GM21390 (cell line): Measurements from ENCODE around the gene STAG3.
"Not testable (repeated sequence)": the region's sequence is repeated elsewhere in the genome, so short reads cannot be mapped to it uniquely, and the experiment has no call there.

ENCODE experiments used
- ATAC-seq: cut with Tn5 transposase; IDR thresholded peaks from one replicate; pipeline ENCODE4 v1.9.1; 2021; ENCODE audit not compliant: unreplicated experiment

The STAG3 gene

DNA sequence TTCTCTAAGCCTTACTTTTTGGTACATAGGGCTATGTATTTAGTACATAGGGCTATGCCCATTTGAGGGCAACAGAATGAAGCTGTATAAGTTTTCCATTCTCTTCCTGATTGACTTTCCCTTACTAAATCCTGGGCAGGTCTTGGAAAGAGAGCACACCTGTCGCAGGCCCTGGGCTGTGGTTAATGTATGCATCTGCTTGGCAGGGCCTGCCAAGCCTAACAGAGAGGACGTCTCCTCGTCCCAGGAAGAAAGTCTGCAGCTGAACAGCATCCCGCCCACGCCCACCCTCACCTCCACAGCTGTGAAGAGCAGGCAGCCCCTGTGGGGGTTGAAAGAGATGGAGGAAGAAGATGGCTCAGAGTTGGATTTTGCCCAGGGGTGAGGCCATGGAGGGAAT lies 33.1 kb downstream of the STAG3 start:
- no peak for ATAC-seq

DNA sequence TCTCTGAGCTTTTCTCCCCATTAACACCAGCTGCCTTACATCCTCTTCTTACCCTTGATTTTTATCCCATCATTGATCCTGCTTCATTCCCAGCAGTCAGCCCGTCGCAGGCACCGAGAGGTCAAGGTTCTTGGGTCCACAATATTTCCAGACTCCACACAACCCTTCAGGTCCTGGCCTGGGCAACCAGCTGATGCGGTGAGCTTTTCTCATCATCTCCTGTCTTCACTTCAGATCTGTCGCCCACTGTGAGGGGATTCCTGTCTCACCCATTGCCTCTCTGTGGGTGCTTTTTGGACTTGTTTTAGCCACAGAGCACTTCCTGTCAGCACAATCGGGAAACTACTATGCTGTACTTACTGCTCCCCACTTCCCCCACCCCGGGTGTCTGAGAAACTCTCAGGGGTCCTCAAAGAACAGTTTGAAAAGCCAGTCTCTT lies 33.6 kb downstream of the STAG3 start:
- no peak for ATAC-seq

DNA sequence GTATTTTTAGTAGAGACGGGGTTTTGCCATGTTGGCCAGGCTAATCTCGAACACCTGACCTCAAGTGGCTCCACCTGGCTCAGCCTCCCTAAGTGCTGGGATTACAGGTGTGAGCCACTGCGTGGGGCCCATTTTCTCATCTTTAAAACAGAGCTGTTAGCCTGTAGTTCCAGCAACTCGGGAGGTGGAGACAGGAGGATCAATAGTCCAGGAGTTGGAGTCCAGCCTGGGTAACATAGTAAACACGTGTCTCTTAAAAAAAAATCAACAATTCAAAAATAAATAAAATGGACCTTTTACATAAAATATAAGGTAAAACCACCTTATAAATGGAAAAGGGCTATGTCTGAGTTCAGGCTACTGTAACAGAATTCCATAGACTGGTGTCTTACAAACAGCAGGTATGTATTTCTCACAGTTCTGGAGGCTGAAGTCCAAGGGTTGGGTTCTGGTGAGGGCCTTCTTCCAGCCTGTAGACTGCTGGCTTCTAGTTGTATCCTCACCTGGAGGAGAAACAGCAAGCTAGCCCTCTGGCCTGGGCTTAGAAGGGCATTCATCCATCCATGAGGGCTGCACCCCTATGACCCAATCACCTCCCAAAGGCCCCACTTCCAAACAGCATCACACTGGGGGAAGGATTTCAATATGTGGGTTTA lies 35.0 kb downstream of the STAG3 start:
- no peak for ATAC-seq

DNA sequence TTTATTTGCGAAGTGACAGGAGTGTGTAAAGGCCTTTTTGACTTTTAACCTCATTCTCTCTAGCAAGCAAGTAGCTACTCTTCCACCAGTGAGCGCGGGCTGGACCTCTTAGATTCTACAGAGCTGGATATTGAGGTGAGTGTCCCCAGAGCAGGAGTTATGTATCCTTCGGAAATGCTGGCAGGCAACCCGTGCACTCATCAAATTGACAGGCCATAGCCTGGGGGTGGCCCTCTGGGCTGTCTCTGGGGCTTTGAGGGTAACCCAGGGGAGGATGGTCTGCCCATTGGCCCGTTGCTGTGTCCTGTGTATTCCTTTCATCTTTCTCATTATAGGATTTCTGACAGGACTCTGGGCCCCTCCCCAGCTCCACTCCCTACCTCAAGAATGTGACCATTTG lies 36.0 kb downstream of the STAG3 start:
- ATAC-seq, result no peak

DNA sequence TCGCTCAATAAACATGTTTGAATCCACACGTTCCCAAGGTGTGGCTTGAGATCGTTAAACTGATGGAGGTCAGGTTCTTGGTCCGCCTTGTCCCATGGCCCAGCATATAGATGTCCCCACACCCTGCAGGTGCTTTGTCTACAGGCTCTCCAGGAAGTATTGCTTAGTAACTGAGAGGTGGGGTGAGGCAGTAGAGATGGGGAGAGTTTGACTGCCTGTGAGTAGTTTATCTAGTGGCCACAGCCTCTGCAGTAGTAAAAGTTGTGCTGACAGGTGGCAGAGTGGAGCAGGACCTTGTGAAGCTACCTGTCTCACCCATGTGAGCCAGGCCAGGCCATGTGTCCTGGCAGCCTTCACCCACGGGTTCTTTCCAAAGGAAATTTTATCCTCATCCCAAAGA lies 36.6 kb downstream of the STAG3 start:
- not testable (repeated sequence) for ATAC-seq

DNA sequence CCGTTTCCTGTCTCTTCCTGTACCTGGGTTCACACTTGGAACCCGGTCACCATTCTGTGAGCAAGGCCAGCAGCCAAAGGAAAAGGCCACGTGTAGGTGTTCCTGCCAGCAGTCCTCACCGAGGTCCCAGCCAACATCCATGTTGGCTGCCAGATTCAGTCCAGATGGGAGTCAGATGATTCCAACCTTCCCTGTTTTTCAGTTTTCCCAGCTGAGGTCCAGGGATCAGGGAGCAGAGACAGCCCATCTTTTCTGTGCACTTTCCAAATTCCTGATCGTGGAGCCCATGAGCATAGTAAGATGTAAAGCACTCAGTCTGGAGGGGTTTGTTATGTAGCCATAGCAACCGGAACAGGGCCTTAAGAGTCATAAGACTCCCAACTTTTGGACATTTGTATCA lies 38.2 kb downstream of the STAG3 start:
- ATAC-seq, result no peak

DNA sequence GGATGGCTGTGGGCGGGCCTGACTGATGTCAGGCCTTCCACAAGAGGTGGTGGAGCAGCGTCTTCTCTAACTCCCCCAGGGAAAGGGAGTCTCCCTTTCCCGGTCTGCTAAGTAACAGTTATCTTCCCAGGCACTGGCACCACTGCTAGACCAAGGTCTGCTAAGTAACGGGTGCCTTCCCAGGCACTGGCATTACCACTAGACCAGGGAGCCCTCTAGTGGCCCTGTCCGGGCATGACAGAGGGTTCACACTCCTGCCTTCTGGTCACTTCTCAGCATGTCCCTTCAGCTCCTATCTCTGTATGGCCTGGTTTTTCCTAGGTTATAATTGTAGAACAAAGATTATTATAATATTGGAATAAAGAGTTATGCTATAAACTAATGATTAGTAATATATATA lies 40.2 kb downstream of the STAG3 start:
- peak; percentile 7 for ATAC-seq

DNA sequence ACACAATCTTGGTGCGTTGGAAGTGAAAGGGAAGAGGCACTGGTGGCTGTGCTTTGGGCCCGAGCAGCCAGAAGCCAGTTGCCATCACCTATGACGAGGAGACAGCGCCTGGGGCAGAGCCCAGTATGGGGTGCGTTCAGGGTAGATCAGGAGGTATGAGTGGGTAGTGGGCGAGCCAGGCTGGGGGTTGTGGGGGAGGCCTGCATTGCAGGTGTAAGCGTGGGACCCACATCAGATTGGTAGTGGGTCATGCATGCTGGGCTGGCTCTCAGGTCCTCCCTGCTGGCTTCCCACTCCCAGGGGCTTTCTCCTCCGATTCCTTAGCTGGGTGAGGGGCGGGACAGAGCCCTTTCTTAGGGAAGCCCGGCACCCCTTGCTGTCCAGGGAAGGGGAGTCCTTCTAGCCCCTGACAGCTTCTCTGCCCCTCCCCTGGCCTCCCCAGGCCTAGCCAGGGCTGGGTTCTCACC lies 41.6 kb downstream of the STAG3 start:
- ATAC-seq, result no peak

DNA sequence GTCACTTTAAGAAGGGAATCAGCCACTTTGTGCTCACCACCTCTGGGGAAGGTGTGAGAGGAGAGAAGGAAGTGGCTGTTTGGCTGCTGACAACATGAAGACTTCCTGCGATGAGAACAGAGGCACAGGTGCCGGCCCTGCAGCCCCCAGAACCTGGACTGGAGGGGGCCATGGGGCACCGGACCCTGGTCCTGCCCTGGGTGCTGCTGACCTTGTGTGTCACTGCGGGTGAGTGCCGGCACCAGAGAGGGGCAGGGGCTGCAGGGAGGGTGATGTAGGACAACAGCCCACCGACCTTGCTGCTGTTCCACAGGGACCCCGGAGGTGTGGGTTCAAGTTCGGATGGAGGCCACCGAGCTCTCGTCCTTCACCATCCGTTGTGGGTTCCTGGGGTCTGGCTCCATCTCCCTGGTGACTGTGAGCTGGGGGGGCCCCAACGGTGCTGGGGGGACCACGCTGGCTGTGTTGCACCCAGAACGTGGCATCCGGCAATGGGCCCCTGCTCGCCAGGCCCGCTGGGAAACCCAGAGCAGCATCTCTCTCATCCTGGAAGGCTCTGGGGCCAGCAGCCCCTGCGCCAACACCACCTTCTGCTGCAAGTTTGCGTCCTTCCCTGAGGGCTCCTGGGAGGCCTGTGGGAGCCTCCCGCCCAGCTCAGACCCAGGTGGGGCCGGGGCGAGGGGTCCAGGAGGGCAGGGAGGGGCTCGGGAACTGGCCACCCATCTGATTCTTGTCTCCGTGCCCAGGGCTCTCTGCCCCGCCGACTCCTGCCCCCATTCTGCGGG lies 42.3 kb downstream of the STAG3 start, which contains the start of gene PVRIG:
Gene PVRIG (plus strand): TSS at position 149 of the 785 bp plus-strand sequence. CDS start 22 bp downstream, at position 171.
- ATAC-seq, result not testable (repeated sequence)

DNA sequence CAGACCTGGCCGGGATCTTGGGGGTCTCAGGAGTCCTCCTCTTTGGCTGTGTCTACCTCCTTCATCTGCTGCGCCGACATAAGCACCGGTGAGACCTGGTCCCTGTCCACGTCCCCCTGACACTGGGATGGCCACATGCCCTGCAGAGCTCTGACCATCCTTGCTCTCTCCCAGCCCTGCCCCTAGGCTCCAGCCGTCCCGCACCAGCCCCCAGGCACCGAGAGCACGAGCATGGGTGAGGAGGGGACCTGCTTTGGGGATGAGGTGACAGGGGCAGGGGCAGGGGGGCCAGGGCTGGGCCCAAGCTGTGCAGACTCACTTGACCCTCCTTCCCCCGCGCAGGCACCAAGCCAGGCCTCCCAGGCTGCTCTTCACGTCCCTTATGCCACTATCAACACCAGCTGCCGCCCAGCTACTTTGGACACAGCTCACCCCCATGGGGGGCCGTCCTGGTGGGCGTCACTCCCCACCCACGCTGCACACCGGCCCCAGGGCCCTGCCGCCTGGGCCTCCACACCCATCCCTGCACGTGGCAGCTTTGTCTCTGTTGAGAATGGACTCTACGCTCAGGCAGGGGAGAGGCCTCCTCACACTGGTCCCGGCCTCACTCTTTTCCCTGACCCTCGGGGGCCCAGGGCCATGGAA lies 43.0 kb downstream of the STAG3 start:
- ATAC-seq, result peak; percentile 15

DNA sequence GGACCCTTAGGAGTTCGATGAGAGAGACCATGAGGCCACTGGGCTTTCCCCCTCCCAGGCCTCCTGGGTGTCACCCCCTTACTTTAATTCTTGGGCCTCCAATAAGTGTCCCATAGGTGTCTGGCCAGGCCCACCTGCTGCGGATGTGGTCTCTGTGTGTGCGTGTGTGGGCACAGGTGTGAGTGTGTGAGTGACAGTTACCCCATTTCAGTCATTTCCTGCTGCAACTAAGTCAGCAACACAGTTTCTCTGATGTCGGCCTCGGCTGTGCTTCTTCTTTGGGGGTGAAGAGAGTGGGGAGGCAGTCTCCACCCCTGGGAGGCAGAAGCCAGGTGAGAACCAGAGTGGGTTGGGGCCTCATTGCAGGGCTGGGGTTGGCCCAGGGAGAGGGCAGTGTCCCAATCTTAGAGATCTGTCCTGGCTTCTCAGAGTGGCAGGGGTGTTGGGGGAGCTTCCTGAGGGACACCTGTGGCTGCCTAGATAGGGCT lies 43.6 kb downstream of the STAG3 start:
- ATAC-seq, result peak; percentile 52

DNA sequence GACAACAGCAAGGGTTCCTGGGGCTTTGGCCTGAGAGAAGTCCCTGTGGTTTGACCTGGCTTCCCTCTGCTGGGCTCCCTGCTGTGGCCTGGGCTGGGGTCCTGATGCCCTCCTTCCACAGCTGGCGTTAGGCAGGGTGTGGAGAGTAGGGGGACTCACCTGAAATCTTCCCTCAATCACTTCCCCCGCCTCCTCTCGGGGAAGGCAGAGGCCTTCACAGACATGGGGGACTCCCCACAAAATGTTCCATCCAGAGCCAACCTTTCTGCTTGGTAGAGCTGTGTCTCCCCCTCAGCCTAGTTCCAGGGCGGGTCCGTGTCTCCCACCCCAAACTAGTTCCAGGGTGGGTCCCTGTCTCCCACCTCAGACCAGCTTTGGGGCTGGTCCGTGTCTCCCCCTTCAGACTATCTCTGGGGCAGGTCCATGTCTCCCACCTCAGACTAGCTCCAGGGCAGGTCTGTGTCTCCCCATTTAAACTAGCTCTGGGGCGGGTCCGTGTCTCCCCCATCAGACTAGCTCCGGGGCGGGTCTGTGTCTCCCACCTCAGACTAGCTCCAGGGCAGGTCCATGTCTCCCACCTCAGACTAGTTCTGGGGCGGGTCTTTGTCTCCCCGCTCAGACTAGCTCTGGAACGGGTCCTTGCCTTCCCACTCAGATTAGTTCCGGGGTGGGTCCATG lies 44.2 kb downstream of the STAG3 start:
- ATAC-seq, result no peak

DNA sequence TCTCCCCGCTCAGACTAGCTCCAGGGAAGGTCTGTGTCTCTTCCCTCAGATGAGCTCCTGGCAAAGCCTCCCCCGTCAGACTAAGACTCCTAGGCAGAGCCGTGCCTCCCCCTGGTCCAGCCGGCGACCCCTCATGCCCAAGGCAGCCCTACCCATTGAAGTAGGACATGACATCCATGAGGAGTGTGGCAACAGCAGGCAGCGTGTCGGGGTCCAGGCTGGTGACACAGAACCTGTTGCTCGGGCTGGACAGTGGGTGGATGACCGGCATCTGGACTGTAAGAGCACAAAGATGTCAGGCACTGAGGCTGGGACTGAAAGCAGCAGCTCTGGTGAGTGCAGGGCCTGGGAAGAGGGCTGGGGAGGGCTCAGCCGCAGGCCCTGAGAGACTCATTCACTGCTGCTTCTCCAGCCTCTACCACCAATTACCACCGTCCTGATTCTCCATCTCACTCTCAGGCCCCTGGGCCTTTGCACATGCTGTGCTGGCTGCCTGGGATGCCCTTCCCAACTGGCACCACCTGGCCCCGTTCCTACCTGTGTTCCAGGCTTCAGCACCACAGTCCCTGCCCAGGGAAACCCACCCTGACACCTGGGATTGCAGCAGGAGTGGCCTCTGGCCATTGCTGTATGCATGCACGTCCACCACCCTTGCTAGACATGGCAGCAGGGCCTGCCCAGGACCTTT lies 44.9 kb downstream of the STAG3 start:
- no peak for ATAC-seq

DNA sequence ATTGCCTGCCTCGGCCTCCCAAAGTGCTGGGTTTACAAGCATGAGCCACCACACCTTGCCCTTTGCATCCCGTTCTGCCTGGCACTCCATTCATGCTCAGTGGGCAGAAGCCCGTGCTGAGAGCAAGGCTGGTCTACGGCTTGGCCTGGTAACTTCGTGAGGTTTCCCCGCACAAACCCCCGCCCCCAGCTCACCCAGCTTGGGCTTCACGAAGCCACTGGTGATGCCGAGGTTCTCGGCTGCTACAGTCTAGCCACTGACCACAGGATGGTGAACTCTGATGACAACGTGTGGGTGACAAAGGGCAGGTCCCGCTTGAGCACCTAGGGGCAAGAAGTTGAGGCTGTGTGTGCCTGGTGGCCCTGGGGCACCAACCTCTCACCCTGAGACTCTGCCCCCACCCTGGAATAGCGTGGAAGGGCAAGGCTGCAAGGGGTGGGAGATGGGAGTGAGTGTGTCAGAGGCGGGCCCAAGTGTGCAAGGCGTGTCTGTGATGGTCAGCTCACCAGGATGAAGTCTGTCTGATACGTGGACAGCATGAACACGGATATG lies 45.7 kb downstream of the STAG3 start:
- ATAC-seq, result not testable (repeated sequence)

DNA sequence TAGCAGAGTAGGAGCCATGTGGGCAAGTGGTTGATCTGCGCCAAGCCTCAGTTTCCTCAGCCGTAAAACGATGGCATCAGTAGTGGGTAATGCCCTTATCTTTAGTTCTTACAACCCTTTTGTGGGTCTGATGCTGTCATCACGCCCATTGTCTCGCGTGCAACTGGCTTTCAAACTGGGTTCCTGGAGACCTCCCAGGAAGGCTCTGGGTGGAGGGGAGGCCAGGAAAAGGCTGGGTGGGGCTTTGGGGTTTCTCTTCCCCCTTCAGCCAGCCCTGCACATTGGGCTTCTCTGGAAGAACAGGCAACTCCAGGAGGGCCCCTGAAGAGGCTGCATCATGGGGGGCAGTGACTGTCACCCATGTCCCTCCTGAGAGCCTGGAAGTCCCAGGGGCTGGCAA lies 47.2 kb downstream of the STAG3 start:
- not testable (repeated sequence) for ATAC-seq

DNA sequence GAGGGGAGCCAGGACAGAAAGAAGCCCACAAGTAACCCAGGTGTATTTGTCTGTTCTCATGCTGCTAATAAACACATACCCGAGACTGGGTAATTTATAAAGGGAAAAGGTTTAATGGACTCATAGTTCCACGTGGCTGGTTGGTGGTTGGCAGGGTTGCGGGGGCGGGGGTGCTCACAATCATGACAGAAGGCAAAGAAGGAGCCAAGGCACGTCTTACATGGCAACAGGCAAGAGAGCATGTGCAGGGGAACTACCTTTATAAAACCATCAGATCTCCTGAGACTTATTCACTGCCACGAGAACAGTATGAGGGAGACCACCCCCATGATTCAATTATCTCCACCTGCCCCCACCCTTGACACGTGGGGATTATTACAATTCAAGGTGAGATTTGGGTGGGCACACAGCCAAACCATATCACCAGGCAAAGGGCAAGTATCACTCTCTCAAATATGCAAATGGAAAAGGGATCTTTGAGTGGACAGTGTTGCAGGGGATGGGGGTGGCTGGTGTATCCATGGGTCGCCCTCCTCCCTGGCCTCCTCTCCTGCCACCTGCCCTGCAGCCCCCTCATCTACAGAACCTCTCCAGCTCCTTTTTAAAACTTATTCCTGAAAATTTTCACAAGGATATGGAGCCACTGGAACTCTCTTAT lies 57.1 kb downstream of the STAG3 start:
- not testable (repeated sequence) for ATAC-seq

DNA sequence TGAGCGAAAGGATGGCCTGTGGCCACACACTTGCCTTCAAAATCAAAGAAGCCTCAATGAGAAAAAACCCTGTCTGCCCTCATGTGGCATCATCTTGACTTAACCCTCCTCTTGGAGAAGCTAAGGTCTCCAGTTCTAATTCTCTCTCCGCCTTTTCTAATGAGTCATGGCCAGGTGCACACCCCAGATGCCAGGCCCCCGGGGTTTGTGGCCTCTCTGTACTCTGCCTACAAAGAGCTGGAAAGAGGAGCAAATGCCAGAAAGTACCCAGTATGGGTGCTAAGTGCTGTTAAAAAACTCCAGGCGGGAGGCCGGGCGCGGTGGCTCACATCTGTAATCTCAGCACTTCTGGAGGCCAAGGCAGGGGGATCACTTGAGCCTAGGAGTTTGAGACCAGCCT lies 62.3 kb downstream of the STAG3 start:
- not testable (repeated sequence) for ATAC-seq

DNA sequence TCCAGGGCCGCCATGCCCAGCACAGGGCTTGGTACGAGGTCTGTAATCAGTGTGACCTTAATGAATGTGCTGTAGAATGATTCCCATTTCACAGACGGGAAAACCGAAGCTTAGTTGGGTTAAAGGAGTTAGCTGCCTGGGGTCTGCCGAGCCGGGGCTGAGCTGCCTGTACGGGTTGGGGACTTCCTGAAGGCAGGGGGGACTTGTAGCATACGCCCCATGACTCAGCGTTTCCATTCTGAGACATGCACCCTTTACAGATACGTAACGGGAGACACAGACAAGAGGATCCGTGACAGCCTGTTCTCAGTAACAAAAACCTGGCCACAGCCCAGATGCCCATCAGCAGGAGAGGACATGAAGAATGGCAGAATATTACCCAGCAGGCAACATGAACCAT lies 65.7 kb downstream of the STAG3 start:
- peak; percentile 55 for ATAC-seq

DNA sequence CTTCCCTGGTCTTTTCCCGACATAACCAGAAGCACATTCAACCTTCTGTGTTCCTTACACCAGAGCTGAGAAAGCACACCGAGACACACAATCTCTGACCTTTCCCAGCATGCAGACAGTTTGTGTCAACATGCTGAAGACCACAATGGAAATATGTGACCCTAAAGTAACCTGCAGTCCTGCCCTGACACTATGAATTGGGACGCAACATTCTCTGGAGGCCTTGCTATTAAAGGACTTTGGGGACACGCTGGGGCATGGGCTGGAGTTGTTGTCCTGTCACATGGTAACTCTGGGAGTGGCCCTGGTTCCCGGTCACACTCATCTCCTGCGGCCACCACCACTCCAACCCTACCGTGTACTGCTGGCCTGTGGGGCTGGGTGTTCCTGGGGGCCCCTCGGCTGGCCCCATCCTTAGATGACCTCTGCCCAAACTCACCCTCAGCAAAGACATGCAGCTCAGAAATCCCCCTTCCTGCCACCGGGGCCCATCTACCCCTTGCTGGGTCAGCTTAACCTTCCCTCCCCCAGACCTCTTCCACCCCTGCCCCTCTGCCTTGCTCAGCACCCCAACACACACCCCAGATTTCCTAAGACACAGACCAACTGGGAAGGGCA lies 67.4 kb downstream of the STAG3 start:
- not testable (repeated sequence) for ATAC-seq
